IPS-NIHi7 (cell line): ENCODE results near the gene RAPGEF1.

Experiments
- DNase-seq: peaks from one replicate; pipeline ENCODE4 v3.0.0; 2012; ENCODE audit warnings: mixed read lengths; ENCODE audit errors: extremely low spot score

RAPGEF1 gene

DNA sequence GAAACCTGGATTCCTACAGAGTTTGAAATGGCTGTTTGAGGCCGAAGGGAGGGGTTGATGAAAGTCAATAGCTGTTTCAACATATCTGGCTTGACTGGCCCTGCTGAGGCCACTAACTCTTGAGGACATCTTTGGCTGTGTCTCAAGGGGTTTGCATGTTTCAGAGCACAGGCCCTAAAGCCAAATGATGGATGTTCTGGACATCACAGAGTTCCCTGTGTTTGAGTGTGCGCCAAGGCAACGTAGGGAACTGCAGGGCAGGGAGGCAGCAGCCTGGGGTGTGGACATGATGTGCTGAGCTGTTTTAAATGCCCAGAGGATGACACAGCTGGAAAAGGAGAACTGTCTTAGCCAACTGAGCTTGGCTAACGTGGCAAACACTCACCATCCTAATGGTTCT is 89.6 kb downstream of the RAPGEF1 start:
- no peak for DNase-seq

DNA sequence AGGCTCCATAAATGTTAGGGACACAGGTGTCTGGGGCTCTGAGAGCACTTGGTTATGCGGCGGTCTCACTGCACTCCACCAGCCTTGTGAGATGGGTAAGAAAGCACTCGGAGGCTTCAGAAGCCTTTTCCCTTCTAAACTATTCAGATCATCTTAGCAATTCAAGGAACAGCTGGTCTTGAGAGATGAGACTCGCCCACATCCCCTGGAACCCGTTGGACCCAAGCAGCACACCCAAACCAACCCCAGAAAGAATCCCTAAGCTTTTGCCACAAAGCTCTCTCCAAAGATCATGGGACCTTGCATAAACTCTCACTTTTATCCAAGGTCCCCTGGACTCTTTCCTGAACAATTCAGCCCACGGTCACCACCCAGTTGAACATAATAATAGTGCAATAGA is 90.2 kb downstream of the RAPGEF1 start:
- DNase-seq = no peak

DNA sequence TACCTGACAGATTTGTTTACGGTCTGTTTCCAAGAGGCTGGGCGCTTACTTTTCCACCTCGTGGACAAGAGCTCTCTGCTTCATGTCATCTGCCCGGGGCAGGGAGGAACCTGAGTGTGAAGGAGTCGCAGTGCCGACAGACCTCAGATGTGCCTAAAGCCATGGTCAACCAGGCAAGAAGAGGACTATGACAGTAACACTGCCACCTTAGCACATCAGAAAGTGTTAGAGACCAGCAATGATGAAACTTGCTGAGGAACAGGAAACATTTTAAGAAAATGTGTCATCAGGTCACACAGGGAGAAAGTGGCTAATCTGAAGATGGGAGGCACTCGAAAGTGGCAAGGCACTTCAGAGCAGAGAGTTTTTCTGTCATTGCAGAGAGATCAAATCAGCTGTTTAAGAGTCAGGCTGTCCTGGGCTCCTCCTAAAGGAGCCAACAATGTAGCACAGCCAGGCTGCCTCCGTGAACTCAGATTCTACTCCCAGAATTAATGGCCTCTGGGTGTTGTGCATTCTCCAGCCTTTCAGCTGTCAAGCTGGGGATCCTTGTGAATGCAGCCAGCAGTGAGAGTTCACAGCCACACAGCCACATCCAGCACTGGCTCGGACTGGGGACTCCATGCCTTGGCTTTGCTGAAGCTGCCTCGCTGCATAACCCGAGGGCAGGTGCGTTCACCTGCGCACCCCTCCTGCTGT is 94.6 kb downstream of the RAPGEF1 start:
- DNase-seq = no peak

DNA sequence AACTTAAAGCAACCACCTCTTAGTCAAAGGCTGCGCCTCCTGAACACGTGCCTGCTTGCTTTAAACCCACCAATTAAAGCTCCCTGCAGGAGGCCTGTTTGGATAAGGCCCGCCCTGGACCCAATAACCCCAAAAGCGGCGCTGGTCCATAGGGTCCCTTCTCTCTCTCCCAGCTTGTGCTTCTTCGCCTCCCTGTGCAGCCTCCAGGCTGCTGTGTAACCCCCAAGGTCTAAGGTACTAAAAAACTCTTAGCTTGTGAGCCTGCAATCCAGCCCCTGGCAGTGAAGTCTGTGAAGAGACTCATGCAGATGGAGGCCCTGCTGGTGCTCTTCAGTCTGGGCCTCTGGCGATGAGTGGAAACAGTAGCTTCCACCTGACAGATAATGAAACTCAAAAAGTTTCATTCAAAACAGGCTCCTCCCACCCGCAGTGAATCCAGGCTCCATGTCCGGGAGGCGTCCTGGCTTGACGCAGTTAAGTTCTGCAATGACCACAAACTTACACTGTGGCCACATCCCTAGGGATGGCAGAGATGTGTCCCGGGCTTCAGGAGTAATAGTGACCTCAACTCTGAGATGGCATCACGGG is 97.3 kb downstream of the RAPGEF1 start:
- no peak for DNase-seq

DNA sequence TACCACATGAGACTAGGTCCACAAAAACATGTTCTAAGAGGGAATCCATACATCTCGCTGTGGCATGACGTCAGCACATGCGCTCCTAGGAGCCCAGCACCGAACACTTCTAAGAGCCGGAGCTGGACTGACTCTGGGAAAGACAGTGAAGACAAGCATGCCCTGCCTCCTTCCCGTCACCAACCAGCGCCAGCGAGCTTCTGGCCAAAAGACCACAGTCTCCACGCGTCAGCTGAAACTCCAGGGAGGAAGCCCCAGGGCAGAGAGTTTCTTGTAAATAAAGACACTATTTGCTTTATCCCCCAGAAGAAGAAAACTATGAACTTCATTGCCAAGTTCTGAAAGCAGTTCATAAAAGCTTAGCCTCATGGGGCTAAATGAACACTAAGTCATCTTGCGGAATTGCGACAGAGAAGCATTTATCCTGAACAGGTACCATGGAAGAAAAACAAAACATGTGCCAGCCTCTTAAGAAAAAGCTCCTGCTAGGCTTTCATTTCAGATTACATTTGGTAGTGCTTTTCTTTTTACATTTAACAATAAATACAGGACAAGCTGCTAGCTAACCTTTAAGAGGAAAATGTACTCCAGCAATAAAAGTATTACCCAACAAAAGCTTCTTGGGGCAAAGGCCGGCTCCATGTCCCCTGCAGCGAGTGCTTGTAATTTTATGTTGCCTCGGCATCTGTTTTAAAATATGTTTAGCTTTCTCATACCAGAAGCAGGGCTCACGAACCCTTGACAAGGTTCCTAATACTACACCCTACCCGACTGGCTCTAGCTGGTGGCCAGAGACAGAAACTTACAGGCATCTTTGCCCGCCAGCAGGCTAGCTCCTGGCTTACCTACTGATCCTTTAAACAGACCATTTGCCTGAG is 98.0 kb downstream of the RAPGEF1 start:
- DNase-seq = no peak

DNA sequence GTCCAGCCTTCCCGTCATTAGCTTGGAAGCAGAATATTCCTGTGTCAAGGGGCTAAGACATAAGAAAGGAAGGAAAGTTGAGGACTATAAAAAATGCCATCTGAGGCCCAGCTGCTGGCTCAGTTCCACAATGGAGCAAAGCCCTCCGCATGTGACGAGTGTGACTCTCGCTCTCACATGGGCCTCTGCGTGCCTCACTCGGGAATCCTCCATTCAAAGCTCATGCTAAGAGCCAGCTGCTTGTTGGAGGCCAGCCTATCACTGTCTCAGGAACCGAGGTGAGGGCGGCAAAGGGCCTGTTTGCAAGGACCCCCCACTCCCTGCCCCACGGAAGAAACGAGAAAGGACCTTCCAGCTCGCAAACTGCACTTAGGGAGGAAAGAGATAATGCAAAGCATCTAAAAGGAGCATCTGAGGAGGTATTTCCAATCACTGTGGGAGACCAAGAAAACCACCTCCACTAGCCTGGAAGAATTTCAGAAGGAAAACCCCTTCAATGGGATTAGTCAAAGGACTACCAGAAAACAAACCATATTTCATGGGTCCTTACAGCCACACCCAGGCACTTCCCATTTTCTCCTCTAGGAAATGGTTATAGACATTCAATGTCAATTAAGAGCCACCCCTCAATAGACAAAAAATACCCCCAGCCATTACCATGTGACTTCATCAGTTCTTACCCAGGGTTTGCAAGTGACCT is 99.3 kb downstream of the RAPGEF1 start:
- DNase-seq = no peak

DNA sequence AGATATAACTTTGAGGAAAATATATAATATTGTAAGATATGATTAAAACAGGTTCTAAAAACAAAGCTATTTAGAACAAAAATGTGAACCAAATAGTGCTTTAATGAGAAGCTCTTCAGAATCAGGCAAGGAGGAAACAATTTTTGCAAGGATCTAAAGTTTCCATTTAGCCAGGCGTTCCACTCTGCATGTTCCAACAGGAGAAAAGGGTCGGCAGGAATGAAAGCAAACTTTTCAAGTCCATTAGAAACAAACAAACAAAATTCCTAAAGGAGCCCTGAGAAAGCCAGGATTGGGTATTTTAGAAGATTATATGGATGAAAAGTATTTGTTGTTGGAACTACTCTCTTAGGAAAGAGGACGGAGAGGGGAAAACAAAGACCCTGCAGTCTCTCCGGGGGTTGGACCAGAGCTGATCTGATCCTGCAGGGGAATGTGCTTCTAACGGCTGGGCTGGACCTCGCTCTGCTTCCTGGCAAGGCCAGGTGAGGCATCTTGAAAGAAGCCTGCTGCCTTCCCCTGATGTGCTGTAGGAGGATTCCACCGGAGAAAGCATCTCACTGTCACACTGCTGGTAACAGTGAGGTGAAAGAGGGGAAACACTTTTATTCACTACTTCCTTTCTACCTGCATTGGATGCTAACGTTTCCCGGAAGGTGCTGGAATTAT is 100.0 kb downstream of the RAPGEF1 start:
- no peak for DNase-seq

DNA sequence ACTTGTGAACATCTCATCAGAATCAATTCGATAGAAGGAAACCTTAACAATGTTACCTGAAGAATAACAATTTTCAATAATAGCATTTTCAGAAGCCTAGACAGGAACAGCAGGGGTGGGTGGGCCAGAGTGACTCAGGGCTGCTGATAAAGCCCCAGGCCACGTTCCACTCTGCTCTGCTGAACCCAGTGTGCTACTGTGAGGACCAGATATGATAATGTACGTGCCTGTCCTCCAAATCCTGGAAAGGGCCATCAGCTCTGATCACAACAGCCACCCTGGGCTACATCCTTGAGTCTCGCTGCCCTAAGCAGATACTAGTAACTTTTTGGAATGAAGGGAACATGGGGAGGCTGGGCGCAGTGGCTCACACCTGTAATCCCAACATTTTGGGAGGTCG is 103.3 kb downstream of the RAPGEF1 start:
- DNase-seq = no peak

DNA sequence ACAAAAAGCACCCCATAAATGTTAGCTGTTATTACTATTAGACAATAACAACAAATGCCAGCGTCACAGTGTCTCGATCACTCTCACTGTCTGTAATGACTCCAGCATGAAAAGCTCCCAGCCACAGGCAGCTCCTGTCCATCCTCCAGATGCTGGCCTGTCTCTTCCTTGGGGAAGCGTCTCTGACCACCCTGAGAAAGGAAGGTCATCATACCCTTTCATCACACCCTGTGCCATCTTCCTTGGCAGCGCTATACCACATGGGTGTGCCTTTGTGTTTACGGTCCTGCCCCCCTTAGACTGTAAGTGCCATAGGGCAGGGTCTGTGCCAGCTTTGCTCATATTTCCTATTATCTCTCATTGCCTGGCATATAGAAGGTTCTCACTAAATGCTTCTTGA is 104.0 kb downstream of the RAPGEF1 start:
- DNase-seq = no peak

DNA sequence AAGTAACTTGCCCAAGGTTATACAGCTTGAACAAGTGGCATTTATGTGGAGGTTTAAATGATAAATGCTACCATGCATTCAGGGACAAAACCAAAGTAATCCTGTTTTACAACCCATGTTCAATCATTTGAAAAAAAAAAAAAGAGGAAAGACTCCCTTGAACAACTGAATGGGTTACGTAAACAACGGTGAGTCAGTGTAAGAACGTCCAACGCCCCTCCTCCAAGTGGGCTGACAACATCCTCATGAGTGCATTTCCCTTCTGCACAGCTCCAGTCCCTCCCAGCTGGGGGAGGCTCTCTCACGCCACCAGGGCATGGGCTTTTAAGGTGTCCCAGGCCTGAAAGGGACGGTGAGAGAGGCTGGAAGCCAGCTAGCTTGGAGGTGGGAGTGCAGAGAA is 104.6 kb downstream of the RAPGEF1 start:
- DNase-seq = peak; percentile 71

DNA sequence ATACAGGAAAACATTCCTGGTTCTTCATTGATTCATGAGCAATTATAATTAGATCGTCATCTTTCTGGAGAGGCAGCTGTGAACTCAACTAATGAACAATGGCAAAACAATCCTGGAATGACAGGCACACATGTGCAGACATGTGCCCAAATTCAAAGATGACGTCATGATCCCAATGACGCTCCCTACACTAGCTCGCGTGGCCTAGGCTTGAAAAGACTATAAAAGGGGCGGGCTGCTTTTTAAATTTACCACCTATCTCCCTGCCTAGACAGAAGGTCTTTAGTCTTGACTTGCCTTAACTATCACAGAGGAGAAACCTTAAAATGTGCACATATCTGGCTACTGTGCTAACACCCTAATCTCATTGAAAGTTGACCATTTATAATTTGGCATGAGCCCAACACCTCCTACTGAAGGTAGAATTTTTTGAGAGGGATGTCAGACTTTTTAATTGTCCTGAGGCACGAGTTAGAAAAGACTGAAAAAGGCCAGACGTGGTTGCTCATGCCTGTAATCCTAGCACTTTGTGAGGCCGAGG is 106.3 kb downstream of the RAPGEF1 start:
- DNase-seq = no peak

DNA sequence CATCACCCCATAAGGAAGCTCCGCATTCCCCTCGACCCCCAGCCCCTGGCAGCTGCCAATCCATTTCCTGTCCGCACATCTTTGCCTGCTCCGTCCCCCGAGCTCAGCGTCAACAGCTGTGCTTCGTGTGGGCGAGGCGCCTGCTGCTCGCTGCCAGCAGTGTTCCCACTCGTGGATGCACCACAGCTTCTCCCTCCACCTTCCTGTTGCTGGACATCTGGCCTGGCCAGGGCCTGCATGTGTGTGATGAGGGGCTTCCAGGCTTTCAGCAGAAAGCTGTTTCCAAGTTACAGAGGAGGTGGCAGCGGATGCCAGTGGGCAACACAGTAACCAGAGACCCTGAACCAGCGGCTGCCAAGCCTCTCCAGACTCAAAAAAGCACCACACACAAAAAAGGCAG is 108.6 kb downstream of the RAPGEF1 start:
- no peak for DNase-seq

DNA sequence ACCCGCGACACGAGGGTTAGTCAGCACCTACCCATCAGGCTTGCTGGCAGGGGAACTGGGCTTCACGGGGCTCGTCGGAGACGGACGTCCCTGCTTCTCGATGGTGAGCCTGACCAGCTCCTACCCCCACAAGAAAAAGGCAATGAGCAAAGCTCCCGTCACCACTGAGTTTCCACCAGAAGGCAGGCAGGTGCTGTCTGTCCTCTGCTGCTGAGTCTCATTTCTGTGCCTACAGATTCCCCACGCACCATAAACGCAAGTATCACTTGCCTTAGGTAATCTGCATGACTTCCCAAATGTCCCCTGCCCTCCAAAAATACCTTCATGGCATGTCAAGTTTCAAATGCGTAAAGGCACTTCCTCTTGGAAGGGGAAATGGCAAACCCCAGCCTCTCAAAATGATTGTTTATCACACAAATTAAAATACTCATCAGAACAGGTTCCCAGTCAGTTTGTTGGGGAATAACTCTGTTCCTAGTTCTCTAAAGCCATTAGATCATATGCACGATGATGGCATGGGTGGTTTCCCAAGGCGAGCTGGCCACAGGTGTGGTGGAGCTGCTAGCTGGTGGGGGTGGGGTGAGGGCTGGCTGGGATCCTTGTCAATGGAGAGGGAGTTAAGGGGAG is 109.6 kb downstream of the RAPGEF1 start:
- no peak for DNase-seq

DNA sequence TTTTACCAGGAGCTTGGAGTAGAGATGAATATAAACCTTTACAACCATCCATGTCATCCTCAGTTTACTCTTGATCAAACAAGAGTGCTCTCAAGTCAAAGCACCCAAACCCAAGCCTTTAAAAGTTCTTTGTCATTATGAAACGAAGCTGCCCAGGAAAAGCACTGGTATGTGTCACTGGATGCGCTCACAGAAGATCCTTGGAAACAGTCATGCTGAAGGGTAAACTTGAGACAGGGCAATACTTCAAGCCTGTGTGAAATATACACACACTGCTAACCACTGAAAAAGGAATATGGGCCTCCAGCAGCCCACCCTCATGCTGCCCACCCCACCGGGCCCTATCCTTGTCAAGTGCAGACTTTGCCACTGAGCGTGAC is 110.1 kb downstream of the RAPGEF1 start:
- no peak for DNase-seq

DNA sequence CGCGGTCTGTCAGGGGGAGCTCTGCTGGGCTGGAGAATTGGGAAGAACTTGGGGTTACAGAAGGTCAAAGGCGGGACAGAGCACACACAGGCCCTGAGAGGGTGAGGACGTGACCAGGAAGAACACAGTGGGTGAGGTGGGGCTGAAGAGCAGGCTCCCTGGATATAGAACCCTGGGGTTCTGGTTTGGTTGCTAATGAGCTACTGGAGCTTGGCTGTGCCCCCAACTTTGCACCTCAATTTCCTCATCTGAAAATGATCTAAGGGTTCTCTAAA is 110.7 kb downstream of the RAPGEF1 start:
- no peak for DNase-seq

DNA sequence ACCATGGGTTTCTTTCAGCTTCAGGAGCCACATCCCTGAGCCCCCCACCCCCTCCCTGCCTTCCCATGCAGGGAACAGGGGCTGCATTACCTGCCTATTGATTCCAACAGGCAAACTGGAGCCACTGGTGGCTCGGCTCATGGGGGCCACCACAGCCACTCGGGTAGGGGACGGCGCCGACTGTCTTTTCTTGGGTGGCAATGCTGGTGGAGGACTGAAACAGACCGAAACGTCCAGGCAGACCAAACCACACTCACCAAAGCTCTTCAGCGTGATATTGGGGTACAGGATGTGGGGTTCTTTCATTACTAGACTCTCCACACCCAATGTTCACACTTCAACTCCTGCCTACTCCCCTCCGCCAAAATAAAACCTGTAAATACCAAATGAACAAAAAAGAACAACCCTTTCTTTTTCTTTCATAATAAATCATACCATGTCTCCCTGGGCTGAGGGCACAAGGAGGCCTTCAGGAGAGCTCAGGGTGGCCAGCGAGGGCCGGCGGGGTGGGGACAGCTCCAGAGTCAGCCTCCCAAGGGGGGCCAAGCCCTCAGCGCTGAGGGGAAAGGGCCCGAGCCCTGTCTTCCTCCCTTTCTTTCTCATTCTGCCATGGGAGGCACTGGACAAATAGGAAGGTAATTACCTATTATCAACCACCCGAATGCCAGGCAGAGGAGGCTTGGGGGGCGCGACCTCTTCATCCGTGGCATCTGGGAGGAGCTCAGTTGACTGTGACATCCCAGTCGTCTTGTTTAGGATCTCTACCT is 111.2 kb downstream of the RAPGEF1 start:
- no peak for DNase-seq

DNA sequence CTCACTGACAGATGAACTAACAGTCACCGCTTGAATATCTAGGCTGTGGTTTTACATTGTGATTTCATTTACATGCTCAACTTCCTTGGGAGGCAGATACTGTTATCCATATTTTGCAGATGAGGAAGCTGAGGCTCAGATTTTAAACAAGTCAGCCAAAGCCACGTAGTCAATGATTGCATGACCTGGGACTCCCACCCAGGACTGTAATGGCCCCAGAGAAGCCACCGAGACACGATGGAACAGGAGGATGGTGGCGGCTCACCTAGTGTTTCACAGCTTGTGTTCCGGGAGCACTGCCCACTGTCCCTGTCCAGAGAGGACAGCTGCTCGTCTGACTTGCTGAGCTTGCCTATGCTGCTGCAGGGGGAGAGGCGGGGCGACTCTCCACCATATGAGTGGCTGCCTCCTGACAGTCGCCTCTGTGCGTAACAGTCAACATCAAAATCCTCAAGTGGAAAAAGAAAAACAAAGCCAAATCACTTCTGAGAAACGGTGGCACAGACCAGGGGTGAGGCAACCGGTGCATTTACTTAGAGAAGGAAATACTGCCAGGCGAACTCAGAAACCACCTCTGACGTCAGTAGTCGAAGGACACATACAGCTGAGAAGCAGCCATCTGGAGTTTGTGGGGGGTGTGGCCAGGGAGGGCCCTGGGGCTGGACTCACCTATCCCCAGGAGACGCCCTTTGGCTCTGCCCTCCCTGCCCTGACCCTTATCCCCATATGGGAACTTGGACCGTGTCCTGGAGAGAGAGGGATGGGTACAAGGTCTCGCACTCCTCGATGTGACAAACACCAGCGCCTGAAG is 112.0 kb downstream of the RAPGEF1 start:
- DNase-seq = no peak

DNA sequence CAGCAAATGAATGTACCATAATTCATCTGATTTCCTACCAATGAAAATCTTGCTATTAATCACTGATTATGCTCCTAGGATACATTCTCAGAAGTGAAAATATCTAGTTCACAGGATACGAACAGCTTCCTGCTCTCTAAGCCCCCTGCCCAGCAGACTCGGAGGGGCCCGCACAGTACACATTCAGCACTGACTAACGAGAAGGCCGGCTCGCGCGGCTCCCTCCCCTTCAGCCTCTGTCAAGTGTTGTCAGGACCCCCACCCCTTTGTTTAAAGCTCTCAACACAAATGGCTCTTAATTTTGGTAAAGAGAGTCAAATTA is 112.6 kb downstream of the RAPGEF1 start:
- no peak for DNase-seq

DNA sequence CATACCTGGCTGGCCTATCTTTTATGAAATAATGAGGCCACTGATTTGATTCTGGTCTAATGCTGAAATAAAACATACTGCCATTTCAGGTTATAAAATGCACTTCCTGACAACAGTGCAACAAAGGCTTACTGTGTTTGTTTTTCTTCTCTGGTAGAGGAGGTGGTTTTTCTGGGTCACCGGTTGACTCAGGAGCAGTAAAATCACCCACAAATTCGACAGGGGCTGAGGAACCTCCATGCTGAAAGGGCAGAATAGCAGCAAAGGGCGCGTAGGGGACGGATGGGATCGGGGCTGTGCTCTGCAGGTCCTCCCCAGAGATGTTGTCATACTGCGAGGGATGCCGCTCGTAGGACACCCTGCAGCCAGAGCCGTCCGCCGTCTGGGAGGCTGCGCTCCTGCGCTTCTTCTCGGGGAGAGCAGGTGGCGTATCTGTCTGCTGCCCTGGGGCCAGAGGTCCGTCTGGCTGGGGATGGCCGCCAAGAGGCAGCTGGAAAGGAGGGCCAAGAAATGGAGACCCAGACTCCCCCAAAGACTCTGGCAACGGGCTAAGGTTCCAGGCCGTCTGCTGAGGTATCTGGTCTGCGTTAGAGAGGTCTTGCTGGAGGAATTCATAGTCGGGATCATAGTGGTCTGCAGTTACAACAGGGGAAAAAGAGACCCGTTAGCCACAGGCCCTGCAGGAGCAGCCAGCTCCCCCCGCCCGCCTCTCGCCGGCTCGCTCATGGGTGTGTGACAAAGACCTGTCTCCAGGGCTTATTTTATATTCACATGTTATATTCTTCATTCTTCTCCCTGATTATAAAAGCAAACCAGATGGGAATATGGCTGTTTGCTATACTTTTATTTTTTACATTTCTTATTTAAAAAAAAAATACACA is 113.8 kb downstream of the RAPGEF1 start:
- DNase-seq = no peak
